A549 (cell line): ENCODE results near the gene INSM1. TPM values are rescaled to one million over a fixed set of nuclear protein-coding genes. Genes with fewer than 3 reads are reported as not detected.

ENCODE experiments used
- ATAC-seq, 2 experiments: fragments of 200-7000 bp in 1 of 2; fragments of >200 bp in 1 of 2; cut with Nextera tagmentation in 1 of 2; cut with Tn5 transposase in 1 of 2; 3 replicates each; pipeline versions ENCODE4 v1.8.0 to v1.9.1; 2018 to 2020; ENCODE audit warnings: mild to moderate bottlenecking in 1 of 2, moderate library complexity in 1 of 2
- CTCF ChIA-PET: fragments of 300-600 bp; sonication (Branson Sonifier 250); formaldehyde crosslinking; extraction: SDS; loops from one replicate; lab custom pipeline; 2021; ENCODE audit warnings: antibody characterized with exemption, inconsistent platforms; lab: Yijun Ruan, JAX
- POLR2A ChIA-PET: fragments of 350-600 bp; formaldehyde crosslinking; extraction: SDS; loops from one replicate; lab custom pipeline; 2021; ENCODE audit warnings: antibody characterized with exemption, inconsistent platforms; lab: Yijun Ruan, JAX
- DNase-seq, 2 experiments: peaks; one replicate each; pipeline versions ENCODE4 v3.0.0 to v3.0.0-alpha.2; 2011 to 2016; ENCODE audit warnings: low read depth in 1 of 2, low spot score in 1 of 2
- FAIRE-seq: peaks from 2 replicates; lab custom pipeline; 2011; peaks lifted over from hg19 to GRCh38; lab: Jason Lieb, UNC
- H3K27ac ChIP-seq, 2 experiments: fragments of >200 bp; sonication (Bioruptor Twin); formaldehyde crosslinking; 3 replicates each; pipeline ENCODE4 v1.5.1; 2016 to 2017
- H3K4me1 ChIP-seq: fragments of >200 bp; sonication (Bioruptor Twin); formaldehyde crosslinking; 3 replicates; pipeline ENCODE4 v1.6.1; 2016
- H3K4me2 ChIP-seq: fragments of >200 bp; sonication (Bioruptor Twin); formaldehyde crosslinking; 3 replicates; pipeline ENCODE4 v1.6.1; 2016
- H3K4me3 ChIP-seq: fragments of >200 bp; sonication (Bioruptor Twin); formaldehyde crosslinking; 3 replicates; pipeline ENCODE4 v1.5.1; 2016
- H3K9me3 ChIP-seq: fragments of >200 bp; sonication (Bioruptor Twin); formaldehyde crosslinking; 3 replicates; pipeline ENCODE4 v1.6.1; 2016
- BHLHE40 ChIP-seq: IDR thresholded peaks from 2 replicates; pipeline ENCODE4 v1.6.1; 2012; ENCODE audit warnings: low read depth, low read length, inconsistent platforms
- CBX2 ChIP-seq: fragments of 200-600 bp; sonication (generic); IDR thresholded peaks from 2 replicates; pipeline ENCODE4 v1.6.1; 2016; ENCODE audit warnings: low read depth, mild to moderate bottlenecking, borderline replicate concordance
- CBX8 ChIP-seq: fragments of 200-600 bp; sonication (generic); IDR thresholded peaks from 2 replicates; pipeline ENCODE4 v1.6.1; 2016
- CEBPB ChIP-seq, 2 experiments: fragments of >200 bp in 1 of 2; sonication (Bioruptor Twin) in 1 of 2; formaldehyde crosslinking in 1 of 2; IDR thresholded peaks; 2 replicates each; pipeline ENCODE4 v1.6.1; 2012 to 2016
- CHD4 ChIP-seq: fragments of 200-600 bp; sonication (generic); IDR thresholded peaks from 2 replicates; pipeline ENCODE4 v1.6.1; 2016; ENCODE audit warnings: antibody characterized with exemption, mild to moderate bottlenecking, borderline replicate concordance
- FOSL2 ChIP-seq, 2 experiments: fragments of 450-650 bp in 1 of 2; fragments of >200 bp in 1 of 2; sonication (Bioruptor Twin) in 1 of 2; formaldehyde crosslinking; IDR thresholded peaks; 2 replicates each; pipeline versions ENCODE4 v1.5.0 to v1.6.1; 2016 to 2020; ENCODE audit warnings: mild to moderate bottlenecking in 1 of 2, moderate library complexity in 1 of 2
- GATA3 ChIP-seq: IDR thresholded peaks from 2 replicates; pipeline ENCODE4 v1.6.1; 2012; ENCODE audit warnings: borderline replicate concordance
- HDAC2 ChIP-seq: fragments of 200-600 bp; sonication (generic); IDR thresholded peaks from 2 replicates; pipeline ENCODE4 v1.6.1; 2016
- HOXB13 ChIP-seq: fragments of 250-450 bp; sonication (Bioruptor Pico); IDR thresholded peaks from 2 replicates; pipeline ENCODE4 v1.5.0; 2020; ENCODE audit warnings: low read depth, mild to moderate bottlenecking, moderate library complexity
- MAZ ChIP-seq: fragments of 150-350 bp; IDR thresholded peaks from 2 replicates; pipeline ENCODE4 v1.6.1; 2014; ENCODE audit warnings: antibody characterized with exemption, low read depth, low read length, borderline replicate concordance
- MYC ChIP-seq: IDR thresholded peaks from 2 replicates; pipeline ENCODE4 v1.6.1; 2012; ENCODE audit warnings: mild to moderate bottlenecking, inconsistent platforms, low read length, improper control_type of control experiment, borderline replicate concordance
- NPAS2 ChIP-seq: fragments of 250-450 bp; sonication (Bioruptor Pico); IDR thresholded peaks from 2 replicates; pipeline ENCODE4 v1.8.0; 2022; ENCODE audit warnings: mild to moderate bottlenecking, moderate library complexity, borderline replicate concordance
- NR3C1 ChIP-seq: fragments of >200 bp; sonication (Bioruptor Twin); formaldehyde crosslinking; IDR thresholded peaks from 3 replicates; pipeline ENCODE4 v1.6.1; 2017
- RARB ChIP-seq: fragments of 250-450 bp; sonication (Bioruptor Pico); IDR thresholded peaks from 2 replicates; pipeline ENCODE4 v1.8.0; 2021; ENCODE audit warnings: mild to moderate bottlenecking, moderate library complexity
- RCOR1 ChIP-seq: fragments of 150-350 bp; IDR thresholded peaks from 2 replicates; pipeline ENCODE4 v1.6.1; 2014; ENCODE audit warnings: antibody characterized with exemption, low read length, low read depth
- RFX5 ChIP-seq: fragments of 450-650 bp; IDR thresholded peaks from 2 replicates; pipeline ENCODE4 v1.7.1; 2014; ENCODE audit warnings: antibody characterized with exemption, mild to moderate bottlenecking, moderate library complexity
- ZC3H11A ChIP-seq: fragments of 450-650 bp; IDR thresholded peaks from 2 replicates; pipeline ENCODE4 v1.6.1; 2014; ENCODE audit warnings: antibody characterized with exemption, mild to moderate bottlenecking
- ZNF302 ChIP-seq: fragments of 250-450 bp; sonication (Bioruptor Pico); IDR thresholded peaks from 2 replicates; pipeline ENCODE4 v1.9.0; 2021; ENCODE audit warnings: inconsistent platforms, mild to moderate bottlenecking, moderate library complexity
- WGBS: methylation state at CpG from one replicate; pipeline ENCODE4 v1.1.6; 2017; ENCODE audit errors: missing lambda C conversion rate; 5-methylcytosine and 5-hydroxymethylcytosine counted together
- polyA plus RNA-seq, 4 experiments: library from polyadenylated mRNA; depleted of rRNA in 3 of 4; stranded (reverse); fragments of >200 nt; fragmentation: RNase III in 1 of 4; extraction: RNeasy Plus Mini Kit Qiagen cat#74134 plus additional on column Dnase treatment in 1 of 4; gene quantifications; 2 replicates in 3 of 4; 3 replicates in 1 of 4; pipeline ENCODE4 v1.2.3, GENCODE V29; 2011 to 2017
- TF ChIP-seq, protein P1 (sequence below): fragments of 250-450 bp; sonication (Bioruptor Pico); IDR thresholded peaks from 2 replicates; pipeline ENCODE4 v1.5.0; 2020; ENCODE audit warnings: low read depth, mild to moderate bottlenecking, moderate library complexity
- TF ChIP-seq, protein P2 (sequence below): IDR thresholded peaks from 2 replicates; pipeline ENCODE4 v1.6.1; 2012
- TF ChIP-seq, protein P3 (sequence below): fragments of >200 bp; sonication (Bioruptor Twin); formaldehyde crosslinking; IDR thresholded peaks from 3 replicates; pipeline ENCODE4 v1.5.1; 2016
- TF ChIP-seq, protein P4 (sequence below): fragments of 250-450 bp; sonication (Bioruptor Pico); IDR thresholded peaks from 2 replicates; pipeline ENCODE4 v1.5.0; 2021; ENCODE audit warnings: mild to moderate bottlenecking, moderate library complexity, borderline replicate concordance

Gene INSM1
- polyA plus RNA-seq, 2 of the 4 experiments (the other 2 are of a cell fraction), result not detected

DNA sequence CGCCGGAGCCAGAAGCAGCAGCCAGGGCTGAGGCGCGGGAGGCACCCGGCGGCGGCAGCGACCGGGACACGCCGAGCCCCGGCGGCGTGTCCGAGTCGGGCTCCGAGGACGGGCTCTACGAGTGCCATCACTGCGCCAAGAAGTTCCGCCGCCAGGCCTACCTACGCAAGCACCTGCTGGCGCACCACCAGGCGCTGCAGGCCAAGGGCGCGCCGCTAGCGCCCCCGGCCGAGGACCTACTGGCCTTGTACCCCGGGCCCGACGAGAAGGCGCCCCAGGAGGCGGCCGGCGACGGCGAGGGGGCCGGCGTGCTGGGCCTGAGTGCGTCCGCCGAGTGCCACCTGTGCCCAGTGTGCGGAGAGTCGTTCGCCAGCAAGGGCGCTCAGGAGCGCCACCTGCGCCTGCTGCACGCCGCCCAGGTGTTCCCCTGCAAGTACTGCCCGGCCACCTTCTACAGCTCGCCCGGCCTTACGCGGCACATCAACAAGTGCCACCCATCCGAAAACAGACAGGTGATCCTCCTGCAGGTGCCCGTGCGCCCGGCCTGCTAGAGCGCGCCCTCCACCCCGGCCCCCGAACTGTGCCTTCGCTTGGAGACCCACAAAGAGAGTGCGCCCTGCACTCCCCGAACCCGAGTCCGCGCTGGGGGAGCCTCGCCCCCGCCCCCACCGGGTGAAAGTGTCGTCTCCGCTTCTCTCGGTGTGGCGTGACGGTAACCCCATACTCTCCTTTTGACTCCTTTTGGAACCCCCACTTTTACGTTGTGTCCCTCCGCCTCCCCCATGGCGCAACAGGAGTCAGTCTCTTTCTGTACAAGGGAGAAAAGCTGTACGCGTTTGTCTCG, 1.6 kb downstream of the INSM1 start:
- 5% methylated on average over 26 of the region's 86 CpGs for WGBS
- DNase-seq (peak in 1 of 2 experiments; percentile 67), ATAC-seq (peak; percentile 25 to 61; a peak in 5 of 6 replicates), FAIRE-seq (no peak)
- ChIA-PET CTCF (interaction anchor here (0.6 kb wide), 1 partner anchor 184 kb away, joined by 4 read pairs; no protein-coding TSS in a partner anchor), POLR2A (no interaction called here)
- H3K4me1 ChIP-seq, result peaks cover 26% of the 10 kb centered on the region
- no peak overlapping the region for H3K27ac ChIP-seq
- no peaks in the 10 kb centered on the region for H3K9me3 ChIP-seq
- TF ChIP-seq, protein P1, sequence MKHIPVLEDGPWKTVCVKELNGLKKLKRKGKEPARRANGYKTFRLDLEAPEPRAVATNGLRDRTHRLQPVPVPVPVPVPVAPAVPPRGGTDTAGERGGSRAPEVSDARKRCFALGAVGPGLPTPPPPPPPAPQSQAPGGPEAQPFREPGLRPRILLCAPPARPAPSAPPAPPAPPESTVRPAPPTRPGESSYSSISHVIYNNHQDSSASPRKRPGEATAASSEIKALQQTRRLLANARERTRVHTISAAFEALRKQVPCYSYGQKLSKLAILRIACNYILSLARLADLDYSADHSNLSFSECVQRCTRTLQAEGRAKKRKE, result no peak
- peak; percentile 91 for TF ChIP-seq HDAC2
- peak overlapping the region; percentile 94 for H3K4me2 ChIP-seq
- peak overlapping the region; percentile 44 for H3K4me3 ChIP-seq

DNA sequence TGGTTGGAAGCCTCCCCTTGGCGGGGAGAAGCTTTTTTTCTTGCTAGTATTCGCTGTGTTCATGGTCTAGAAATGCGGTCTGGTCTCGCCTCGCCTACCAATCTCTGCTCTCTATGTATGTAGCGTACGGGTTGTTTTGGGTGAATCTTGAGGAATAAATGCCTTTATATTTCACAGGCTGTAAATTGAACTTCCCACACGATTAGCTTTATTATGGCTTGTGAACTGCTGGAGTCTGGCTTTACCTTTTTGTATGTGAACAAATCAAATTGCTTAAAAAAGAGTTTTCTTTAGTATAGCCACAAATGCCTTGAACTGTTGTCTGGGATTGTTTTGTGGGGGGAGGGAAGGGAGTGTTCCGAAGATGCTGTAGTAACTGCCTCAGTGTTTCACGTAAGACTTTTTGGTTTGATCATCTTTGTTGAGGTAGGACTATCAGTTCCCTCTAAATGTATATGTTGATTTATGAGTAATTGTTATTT, 2.2 kb downstream of the INSM1 start:
- peak in 1 of 2 experiments; percentile 12; a peak in 1 of 6 replicates for ATAC-seq

More for the DNA sequence above, 2.2 kb downstream of the INSM1 start:
- H3K4me2 ChIP-seq, result no peak overlapping the region; the same call in 2 of the 3 replicates
- no peak overlapping the region for H3K27ac ChIP-seq
- 30% methylated on average over 10 of the region's 10 CpGs for WGBS
- no peaks in the 10 kb centered on the region for H3K9me3 ChIP-seq
- TF ChIP-seq MYC (no peak), RFX5 (no peak), GATA3 (no peak), CBX2 (no peak), CEBPB (IDR thresholded peaks at IDR 0.05) (no peak), ZC3H11A (no peak), CBX8 (no peak), NR3C1 (no peak), CHD4 (no peak), FOSL2 (IDR thresholded peaks at IDR 0.05) (no peak), FOSL2 (CRISPR knock-in tag; IDR thresholded peaks at IDR 0.05) (no peak), HOXB13 (CRISPR knock-in tag) (no peak), ZNF302 (CRISPR knock-in tag) (no peak), RCOR1 (no peak), BHLHE40 (no peak), NPAS2 (CRISPR knock-in tag) (no peak), RARB (no peak), MAZ (no peak)
- TF ChIP-seq, protein P2, sequence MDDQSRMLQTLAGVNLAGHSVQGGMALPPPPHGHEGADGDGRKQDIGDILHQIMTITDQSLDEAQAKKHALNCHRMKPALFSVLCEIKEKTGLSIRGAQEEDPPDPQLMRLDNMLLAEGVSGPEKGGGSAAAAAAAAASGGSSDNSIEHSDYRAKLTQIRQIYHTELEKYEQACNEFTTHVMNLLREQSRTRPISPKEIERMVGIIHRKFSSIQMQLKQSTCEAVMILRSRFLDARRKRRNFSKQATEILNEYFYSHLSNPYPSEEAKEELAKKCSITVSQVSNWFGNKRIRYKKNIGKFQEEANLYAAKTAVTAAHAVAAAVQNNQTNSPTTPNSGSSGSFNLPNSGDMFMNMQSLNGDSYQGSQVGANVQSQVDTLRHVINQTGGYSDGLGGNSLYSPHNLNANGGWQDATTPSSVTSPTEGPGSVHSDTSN, result no peak
- TF ChIP-seq, protein P3, sequence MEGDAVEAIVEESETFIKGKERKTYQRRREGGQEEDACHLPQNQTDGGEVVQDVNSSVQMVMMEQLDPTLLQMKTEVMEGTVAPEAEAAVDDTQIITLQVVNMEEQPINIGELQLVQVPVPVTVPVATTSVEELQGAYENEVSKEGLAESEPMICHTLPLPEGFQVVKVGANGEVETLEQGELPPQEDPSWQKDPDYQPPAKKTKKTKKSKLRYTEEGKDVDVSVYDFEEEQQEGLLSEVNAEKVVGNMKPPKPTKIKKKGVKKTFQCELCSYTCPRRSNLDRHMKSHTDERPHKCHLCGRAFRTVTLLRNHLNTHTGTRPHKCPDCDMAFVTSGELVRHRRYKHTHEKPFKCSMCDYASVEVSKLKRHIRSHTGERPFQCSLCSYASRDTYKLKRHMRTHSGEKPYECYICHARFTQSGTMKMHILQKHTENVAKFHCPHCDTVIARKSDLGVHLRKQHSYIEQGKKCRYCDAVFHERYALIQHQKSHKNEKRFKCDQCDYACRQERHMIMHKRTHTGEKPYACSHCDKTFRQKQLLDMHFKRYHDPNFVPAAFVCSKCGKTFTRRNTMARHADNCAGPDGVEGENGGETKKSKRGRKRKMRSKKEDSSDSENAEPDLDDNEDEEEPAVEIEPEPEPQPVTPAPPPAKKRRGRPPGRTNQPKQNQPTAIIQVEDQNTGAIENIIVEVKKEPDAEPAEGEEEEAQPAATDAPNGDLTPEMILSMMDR, result no peak
- TF ChIP-seq, protein P4, sequence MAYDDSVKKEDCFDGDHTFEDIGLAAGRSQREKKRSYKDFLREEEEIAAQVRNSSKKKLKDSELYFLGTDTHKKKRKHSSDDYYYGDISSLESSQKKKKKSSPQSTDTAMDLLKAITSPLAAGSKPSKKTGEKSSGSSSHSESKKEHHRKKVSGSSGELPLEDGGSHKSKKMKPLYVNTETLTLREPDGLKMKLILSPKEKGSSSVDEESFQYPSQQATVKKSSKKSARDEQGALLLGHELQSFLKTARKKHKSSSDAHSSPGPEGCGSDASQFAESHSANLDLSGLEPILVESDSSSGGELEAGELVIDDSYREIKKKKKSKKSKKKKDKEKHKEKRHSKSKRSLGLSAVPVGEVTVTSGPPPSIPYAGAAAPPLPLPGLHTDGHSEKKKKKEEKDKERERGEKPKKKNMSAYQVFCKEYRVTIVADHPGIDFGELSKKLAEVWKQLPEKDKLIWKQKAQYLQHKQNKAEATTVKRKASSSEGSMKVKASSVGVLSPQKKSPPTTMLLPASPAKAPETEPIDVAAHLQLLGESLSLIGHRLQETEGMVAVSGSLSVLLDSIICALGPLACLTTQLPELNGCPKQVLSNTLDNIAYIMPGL (CRISPR knock-in tag), result no peak
- peaks cover 26% of the 10 kb centered on the region for H3K4me1 ChIP-seq
- ChIA-PET POLR2A (no interaction called here), CTCF (interaction anchor here (0.6 kb wide), 1 partner anchor 183 kb away, joined by 4 read pairs; no protein-coding TSS in a partner anchor)
- FAIRE-seq, result no peak
- peak in 1 of 2 experiments; percentile 27 for DNase-seq
- no peak overlapping the region for H3K4me3 ChIP-seq
